ENCODE results near the gene DOK3. TPM values are rescaled to one million over a fixed set of nuclear protein-coding genes. Genes with fewer than 3 reads are reported as not detected.

DOK3 gene
- polyA plus RNA-seq, 2 of the 4 experiments (the other 2 are of a cell fraction) = 1.3 to 7.1 TPM

DNA sequence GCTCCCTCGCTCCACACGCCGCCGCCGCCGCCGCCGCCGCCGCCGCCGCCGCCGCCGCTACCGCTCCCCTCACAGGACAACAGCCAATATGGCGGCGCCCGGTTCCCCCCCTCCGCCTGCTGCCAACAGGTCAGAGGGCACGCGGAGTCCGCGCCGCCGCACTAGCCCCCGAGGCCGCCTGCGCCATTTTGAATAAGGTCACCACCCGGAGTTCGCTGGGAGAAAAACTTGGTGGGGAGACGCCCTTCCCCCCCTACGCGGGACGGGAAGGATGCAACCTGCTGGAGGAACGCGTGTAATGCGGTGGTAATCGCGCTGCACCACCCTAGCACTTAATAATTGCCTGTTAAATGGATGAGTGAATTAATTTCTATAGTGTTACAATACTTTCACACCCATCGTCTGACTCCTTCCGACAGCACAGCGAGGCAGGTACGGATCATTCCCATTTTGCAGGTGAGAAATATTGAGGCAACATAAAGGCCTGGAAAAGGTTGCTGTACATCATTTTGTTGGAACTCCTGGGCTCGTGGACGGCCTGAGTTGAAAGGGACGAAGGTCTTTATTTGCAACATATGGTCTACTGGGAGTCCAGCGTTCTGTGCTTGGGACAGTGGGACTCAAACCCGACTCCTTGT is 45.0 kb upstream of the DOK3 start, which contains the start of gene FAM193B (continued):
- TF ChIP-seq, protein P1, sequence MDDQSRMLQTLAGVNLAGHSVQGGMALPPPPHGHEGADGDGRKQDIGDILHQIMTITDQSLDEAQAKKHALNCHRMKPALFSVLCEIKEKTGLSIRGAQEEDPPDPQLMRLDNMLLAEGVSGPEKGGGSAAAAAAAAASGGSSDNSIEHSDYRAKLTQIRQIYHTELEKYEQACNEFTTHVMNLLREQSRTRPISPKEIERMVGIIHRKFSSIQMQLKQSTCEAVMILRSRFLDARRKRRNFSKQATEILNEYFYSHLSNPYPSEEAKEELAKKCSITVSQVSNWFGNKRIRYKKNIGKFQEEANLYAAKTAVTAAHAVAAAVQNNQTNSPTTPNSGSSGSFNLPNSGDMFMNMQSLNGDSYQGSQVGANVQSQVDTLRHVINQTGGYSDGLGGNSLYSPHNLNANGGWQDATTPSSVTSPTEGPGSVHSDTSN (IDR thresholded peaks at IDR 0.05) = no peak
- TF ChIP-seq CHD2 (IDR thresholded peaks at IDR 0.05; ENCODE audit: low read length, partially characterized antibody) = peak; percentile 11
- no peak for TF ChIP-seq USF2 (IDR thresholded peaks at IDR 0.05)

GRCh38 chr5:177553671-177554429 is 44.2 kb upstream of the DOK3 start:
- CTCF ChIA-PET = interaction anchor here (0.7 to 1.1 kb wide), 2 partner anchors 37 to 45 kb away, joined by 3 read pairs; partner anchors contain the start of gene DDX41
- POLR2A ChIA-PET = no interaction called here
- Histone ChIP-seq H3K4me2 (peak overlapping the region; percentile 94), H3K27ac (peak overlapping the region; percentile 89 to 96), H3K9me3 (no peaks in the 10 kb centered on the region), H3K4me1 (peaks cover 10% of the 10 kb centered on the region; the same call in 2 of the 3 replicates), H3K4me3 (peak overlapping the region; percentile 96)
- DNase-seq (ENCODE audit: low read depth in 1 of 2, low spot score in 1 of 2) (peak in 1 of 2 experiments; percentile 58), FAIRE-seq (no peak), ATAC-seq (peak; percentile 69 to 73)
- TF ChIP-seq CEBPB (IDR thresholded peaks at IDR 0.05) (no peak), E2F6 (IDR thresholded peaks at IDR 0.05; ENCODE audit: borderline replicate concordance, low read depth) (no peak), NFE2L2 (conservative IDR thresholded peaks at IDR 0.05; ENCODE audit: low read length) (no peak), HEYL (CRISPR knock-in tag; IDR thresholded peaks at IDR 0.05) (no peak), HOXB13 (CRISPR knock-in tag; IDR thresholded peaks at IDR 0.05; ENCODE audit: low read depth) (no peak), ZNF302 (CRISPR knock-in tag; IDR thresholded peaks at IDR 0.05) (no peak), BHLHE40 (IDR thresholded peaks at IDR 0.05; ENCODE audit: low read depth, low read length) (no peak), EP300 (IDR thresholded peaks at IDR 0.05) (no peak), RAD21 (conservative IDR thresholded peaks at IDR 0.05 in 1 of 2, IDR thresholded peaks at IDR 0.05 in 1 of 2) (no peak), HOXB5 (CRISPR knock-in tag; IDR thresholded peaks at IDR 0.05) (no peak), ESRRA (IDR thresholded peaks at IDR 0.05; ENCODE audit: borderline replicate concordance, low read length) (no peak)
- TF ChIP-seq, protein P1 (IDR thresholded peaks at IDR 0.05) = no peak
- TF ChIP-seq, protein P2, sequence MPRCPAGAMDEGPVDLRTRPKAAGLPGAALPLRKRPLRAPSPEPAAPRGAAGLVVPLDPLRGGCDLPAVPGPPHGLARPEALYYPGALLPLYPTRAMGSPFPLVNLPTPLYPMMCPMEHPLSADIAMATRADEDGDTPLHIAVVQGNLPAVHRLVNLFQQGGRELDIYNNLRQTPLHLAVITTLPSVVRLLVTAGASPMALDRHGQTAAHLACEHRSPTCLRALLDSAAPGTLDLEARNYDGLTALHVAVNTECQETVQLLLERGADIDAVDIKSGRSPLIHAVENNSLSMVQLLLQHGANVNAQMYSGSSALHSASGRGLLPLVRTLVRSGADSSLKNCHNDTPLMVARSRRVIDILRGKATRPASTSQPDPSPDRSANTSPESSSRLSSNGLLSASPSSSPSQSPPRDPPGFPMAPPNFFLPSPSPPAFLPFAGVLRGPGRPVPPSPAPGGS (IDR thresholded peaks at IDR 0.05) = no peak
- TF ChIP-seq, protein P3, sequence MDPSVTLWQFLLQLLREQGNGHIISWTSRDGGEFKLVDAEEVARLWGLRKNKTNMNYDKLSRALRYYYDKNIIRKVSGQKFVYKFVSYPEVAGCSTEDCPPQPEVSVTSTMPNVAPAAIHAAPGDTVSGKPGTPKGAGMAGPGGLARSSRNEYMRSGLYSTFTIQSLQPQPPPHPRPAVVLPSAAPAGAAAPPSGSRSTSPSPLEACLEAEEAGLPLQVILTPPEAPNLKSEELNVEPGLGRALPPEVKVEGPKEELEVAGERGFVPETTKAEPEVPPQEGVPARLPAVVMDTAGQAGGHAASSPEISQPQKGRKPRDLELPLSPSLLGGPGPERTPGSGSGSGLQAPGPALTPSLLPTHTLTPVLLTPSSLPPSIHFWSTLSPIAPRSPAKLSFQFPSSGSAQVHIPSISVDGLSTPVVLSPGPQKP (IDR thresholded peaks at IDR 0.05; ENCODE audit: low read depth, low read length) = no peak
- 2% methylated on average over 18 of the region's 72 CpGs for WGBS (ENCODE audit: missing lambda C conversion rate)

All from A549 (cell line).